Hepatic stellate cell (primary cell): Measurements from ENCODE around the gene ADAMTS15.
A peak's percentile ranks its signal among the peaks of the same experiment; 100 is the strongest.

ENCODE experiments used
- DNase-seq: peaks from one replicate; pipeline ENCODE4 v3.0.0; 2011; ENCODE audit warnings: low spot score

ADAMTS15 gene

DNA sequence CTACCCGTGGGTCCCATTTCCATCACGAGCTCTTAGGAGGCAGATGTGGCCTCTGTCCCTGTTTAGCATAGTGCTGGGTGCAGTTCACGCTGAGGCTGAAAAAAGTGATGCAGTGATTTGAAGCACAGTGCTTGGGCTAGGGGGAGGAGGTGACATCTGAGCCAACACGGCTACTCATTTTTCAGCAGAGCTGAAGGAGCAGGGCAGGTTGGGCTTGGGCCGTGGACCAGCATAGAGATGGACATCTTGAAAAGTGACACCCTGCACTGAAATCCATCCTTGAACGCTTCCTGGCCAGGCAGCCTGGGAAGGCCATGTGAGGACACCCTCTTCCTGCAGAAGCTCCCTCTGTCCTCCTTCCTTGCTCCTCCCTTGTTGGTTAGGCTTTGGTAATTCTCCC lies 66.4 kb downstream of the ADAMTS15 start:
- DNase-seq = no peak

DNA sequence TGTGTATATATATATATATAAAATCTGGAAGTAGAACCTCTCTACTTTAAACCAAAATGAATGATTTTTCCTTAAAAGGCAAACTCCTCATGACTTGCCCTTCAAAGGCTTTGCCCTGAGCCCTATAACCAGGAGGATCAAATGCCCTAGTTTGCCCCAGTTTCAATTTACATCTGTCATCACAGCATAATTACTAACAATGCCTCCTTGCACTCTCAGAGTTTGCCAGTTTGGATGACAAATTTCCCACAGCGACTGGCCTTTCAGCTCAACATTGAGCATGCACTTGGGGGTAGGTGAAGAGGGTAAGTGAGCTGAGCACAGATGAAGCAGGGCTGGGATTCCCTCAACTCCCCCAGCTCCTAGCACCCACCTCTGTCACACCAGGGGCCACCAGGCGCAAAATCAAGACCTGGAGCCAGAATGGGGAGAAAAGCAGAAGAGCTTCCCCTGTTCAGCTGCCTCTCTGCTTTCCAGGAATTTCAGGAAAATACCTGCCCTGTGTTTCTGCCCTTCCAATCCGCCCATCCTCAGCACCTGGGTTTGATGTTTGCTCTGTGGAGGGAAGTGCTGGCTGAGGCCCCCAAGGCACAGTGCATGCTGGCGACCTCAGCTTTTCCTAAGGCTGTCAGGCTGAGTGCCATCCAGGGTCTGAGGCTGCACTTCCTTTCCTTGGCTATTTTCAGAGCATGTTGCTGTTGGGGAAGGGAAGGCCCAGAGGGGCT lies 67.5 kb downstream of the ADAMTS15 start:
- DNase-seq = no peak

DNA sequence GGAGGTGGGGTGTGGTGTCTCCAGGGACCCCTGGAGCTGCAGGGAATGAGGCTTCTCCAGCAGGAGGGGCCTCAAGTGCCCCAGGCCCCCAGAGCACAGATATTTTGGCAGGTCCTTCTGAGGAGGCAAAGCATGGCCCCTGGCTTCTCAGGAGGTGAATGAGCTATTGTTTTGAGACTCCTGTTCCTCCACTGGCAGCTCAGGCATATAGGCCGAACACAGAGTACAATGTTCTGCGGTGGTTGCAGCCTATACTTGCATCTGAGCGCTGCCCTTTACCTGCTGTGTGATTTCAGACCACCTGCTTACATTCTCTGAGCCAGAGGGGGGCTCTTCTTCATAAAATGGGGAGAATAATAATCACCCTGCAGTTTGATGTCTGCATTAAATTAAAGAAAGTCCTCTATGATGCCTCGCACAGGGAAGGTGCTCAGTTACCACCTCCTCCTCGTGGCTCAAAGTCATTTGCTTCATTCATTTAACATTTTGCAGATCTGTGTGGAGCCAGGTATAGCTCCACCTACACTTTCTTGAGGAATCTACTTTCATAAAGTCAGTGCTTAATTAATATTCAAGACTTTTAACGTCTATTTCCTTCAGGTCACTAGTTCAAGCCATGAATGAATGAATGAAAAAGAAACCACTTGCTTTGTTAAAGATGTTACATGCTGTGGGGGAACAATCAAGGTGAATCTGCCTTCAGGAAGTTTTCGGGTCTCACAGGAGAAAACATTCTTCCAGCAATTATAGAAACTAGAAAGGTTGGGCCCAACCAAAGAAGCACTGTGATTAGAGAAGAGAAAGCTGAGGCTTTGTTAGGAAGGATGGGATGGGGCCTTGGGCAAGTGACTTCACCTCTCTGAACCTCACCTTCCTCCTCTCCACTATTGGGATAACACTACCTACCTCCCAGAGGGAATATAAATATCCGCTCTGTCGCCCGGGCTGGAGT lies 68.4 kb downstream of the ADAMTS15 start:
- DNase-seq = no peak

DNA sequence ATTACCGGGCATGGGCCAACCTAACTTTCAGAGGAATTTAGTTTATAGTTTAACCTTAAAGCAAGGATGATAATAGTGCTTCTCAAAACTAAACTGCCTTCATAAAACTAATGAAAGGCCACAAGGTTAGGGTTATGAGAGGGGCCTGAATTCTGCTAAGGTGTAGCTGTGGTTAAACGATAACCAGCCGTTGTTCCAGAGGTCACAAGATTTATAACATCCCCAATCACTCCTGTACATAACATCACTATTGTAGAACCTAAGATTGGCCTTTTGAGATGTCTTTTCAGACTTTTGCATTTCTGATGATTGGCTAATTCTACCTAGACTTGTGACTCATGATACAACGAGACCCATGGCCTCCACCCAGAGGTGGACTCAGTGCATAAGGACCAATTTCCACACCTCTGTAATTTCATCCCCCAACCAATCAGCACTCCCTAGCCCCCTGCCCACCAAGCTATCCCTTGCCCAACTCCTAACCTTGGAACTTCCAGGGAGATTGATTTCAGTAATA lies 69.8 kb downstream of the ADAMTS15 start:
- no peak for DNase-seq

DNA sequence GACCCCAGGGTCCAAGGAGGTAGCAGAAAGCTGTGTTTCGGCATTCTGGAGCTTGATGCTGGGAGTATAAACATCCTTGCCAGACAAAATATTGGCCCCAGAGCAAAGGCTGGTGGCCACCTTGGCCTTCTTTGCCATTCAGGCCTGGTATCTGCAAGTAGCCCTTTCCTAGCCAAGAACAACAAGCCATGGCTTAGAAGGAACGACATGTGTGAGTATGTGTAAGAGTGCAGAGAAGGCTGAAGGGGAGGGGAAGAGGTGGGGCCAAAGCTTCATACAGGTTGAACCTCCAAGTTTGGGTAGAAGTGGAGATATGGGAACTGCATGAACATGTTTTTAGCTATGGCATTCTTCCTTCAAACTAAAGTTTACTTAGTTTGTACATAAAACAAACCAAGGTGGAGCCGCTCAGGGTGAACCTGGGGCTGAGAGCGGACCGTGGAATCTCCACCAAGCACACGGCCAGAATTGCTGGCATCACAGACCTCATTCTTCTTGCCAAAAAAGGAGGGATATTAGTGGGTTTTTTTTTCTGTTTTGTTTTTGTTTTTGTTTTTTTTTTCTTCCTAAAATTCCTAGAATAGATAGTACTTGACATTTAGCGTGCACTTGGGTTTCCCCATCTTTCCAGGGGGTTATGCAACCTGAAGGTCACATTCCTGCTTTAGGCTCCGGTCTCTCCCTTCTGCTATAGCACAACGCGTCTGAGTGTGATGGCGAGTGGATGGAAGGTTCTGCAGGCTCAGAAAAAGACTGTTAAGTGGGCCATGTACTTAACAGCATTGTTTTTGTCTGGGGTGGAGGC lies 70.9 kb downstream of the ADAMTS15 start:
- DNase-seq = no peak

DNA sequence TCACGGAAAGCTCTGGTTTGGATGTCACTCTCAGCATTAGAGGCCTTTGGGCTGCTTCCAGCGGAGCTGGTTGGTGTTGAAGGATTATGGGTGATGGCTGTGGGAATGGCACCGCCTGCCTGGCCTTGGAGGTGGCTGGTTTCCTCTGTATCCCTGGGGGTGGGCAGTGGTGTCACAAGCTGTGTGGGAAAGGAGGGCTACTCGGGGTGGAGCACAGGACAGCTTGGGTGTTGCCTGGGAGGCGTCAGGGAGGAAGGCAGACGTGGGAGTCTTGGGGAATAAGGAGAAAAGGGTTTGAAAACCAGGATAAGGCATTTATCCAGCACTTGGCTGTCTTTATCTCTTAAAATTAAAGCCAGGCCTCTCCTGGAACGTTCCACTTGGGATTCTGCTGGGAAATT lies 71.8 kb downstream of the ADAMTS15 start:
- no peak for DNase-seq

DNA sequence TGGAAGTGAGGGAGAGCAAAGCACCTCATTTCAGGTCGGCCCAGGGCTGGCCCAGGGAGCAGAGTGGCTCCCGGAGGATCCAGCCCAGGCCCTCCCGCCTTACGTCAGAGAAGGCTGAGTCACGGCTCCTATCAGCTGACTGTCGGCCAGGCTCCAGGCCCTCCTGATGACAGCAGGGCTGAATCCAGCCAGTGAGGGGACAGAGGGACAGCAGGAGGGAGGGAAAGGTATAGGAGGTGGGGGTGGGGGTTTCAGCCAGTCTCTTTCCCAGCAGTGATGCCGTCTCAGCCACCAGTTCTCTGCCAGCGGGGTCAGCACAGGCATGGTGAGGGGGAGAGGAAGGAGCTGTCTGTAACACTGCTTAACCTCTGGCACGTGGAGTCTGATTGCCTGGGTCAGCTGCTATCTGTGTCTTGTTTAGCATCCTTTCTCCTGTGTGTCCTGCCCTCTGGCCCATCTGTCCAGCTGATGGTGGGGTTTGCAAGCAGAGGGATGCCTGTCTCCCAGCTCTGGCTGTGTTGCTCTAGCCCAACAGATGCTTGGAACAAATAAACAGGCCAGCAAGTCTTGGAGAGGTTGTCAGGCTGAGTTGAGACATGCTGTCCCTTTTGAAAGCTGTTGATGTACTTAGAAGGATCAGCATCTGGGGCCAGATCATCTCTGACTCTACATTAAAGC lies 74.0 kb downstream of the ADAMTS15 start:
- DNase-seq = peak; percentile 96

DNA sequence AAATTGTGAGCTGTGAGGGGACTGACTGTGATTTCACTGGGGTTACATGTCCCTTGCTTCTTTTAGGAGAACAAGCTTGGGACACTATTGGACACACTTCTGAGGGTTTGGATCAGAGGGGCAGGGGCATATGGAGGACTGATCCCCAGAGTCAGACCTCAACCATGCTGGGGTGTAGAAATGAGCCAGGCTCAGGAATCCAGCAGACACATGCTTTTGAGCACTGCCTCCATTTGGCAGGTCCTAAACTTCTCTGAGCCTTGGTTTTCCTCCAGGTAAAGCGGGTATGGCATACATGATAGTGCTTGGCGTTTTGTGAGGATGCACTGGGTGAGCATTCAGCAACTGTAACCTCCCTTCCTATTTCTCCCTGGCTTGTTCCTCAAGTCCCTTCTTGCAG lies 74.7 kb downstream of the ADAMTS15 start:
- no peak for DNase-seq

DNA sequence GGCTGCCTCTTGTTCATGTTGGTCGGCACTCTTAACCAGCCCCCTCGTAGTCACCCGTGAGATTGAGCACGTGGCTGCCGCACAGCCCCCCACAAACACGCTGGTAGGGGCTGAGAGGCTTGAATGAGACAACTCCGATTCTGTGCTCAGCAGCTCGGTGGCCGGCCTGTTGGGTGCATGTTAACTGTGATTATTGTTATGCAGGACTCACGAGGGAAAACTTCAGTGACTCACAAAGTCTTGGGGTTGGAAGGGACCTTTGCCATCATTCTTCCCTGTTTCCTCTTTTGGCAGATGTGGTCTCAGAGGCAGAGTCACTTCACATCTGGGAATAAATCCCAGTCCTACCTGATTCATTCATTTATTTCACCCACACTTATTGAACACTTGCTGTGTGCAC lies 75.2 kb downstream of the ADAMTS15 start:
- DNase-seq = peak; percentile 72

DNA sequence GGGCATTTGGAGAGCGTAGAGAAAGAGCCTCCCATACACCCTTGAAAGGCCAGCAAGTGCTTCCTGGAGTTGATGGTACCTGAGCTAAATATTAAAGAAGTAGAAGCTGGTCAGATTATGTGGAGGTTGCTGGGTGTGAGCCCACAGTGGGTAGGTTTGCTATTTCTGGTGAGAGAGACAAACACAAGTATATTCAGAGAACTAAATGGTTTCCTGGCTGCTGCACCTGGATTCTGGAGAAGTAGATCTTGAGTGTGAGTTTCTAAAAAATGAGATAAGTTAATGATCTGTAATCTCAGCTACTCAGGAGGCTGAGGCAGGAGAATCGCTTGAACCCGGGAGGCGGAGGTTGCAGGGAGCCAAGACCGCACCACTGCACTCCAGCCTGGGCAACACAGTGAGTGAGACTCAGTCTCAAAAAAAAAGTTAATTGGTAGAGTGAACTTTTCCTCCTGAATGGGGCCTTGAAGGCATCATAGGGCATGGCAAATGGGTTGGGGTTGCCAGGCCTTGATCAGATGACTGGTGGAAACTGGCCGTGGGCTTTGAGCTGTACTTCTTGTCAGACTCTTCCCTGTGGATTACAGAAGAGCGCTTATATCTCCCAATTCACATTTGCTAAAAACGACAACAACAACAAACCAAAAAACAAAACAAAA lies 75.8 kb downstream of the ADAMTS15 start:
- DNase-seq = no peak

DNA sequence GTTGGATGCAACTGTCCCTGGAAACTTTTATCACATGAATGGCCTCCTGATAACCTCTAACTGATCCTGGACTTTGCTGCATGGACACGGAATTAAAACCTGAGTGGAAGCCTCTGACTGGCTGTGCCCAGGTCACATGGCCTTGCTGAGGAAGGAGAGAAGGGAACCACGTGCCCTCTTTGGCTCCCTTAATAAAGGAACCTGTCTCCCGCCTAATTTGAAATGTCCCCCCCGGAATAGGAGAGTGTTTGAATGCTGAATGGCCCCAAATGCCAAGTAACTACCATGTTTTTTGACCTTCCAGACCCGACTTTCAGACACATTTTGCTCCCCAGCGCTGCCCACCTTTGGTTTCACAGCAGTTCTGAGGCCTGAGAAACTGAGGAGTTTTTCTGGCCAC lies 76.9 kb downstream of the ADAMTS15 start:
- DNase-seq = no peak
